ENCODE data around the gene DCAF5. TPM values are rescaled to one million over a fixed set of nuclear protein-coding genes. Genes with fewer than 3 reads are reported as not detected.

Gene DCAF5
- total and polyA plus RNA-seq, 2 of the 13 experiments (the other 11 are each of a cell fraction or from before 2014, with no cell fraction given), result 13.4 to 31.6 TPM

- TF ChIP-seq ZNF546 (CRISPR knock-in tag; conservative IDR thresholded peaks at IDR 0.05) (no peak), ZFX (CRISPR knock-in tag; IDR thresholded peaks at IDR 0.05; ENCODE audit: low read depth) (peak; percentile 67; the same call in 1 of the 2 replicates), ELF1 (CRISPR knock-in tag; IDR thresholded peaks at IDR 0.05) (peak; percentile 51; the same call in 1 of the 2 replicates), ZNF574 (CRISPR knock-in tag; IDR thresholded peaks at IDR 0.05) (0 out of 2 replicates have a peak, but pooled peaks have one; percentile 26), TBX2 (CRISPR knock-in tag; IDR thresholded peaks at IDR 0.05; ENCODE audit: borderline replicate concordance) (peak; percentile 71; the same call in 1 of the 2 replicates), ZBTB8A (CRISPR knock-in tag; IDR thresholded peaks at IDR 0.05; ENCODE audit: borderline replicate concordance, low read depth) (no peak), MZF1 (CRISPR knock-in tag; IDR thresholded peaks at IDR 0.05; ENCODE audit: borderline replicate concordance) (no peak), ZNF660 (CRISPR knock-in tag; IDR thresholded peaks at IDR 0.05; ENCODE audit: borderline replicate concordance, low read depth) (no peak), MEIS2 (CRISPR knock-in tag; IDR thresholded peaks at IDR 0.05) (peak; percentile 66; the same call in 1 of the 2 replicates), DRAP1 (CRISPR knock-in tag; IDR thresholded peaks at IDR 0.05) (no peak), ELF3 (CRISPR knock-in tag; IDR thresholded peaks at IDR 0.05) (peak; percentile 91), NR2C2 (CRISPR knock-in tag; IDR thresholded peaks at IDR 0.05; ENCODE audit: borderline replicate concordance) (no peak), ETS1 (CRISPR knock-in tag; IDR thresholded peaks at IDR 0.05) (no peak), IKZF1 (IDR thresholded peaks at IDR 0.05) (no peak), MNT (IDR thresholded peaks at IDR 0.05) (peak; percentile 35; the same call in 1 of the 2 replicates), TEAD3 (CRISPR knock-in tag; optimal IDR thresholded peaks at IDR 0.05; ENCODE audit: borderline replicate concordance) (peak; percentile 81), SIN3A (IDR thresholded peaks at IDR 0.05; ENCODE audit: borderline replicate concordance, low read depth, low read length) (no peak), SKI (IDR thresholded peaks at IDR 0.05; ENCODE audit: partially characterized antibody) (no peak), MIXL1 (CRISPR knock-in tag; IDR thresholded peaks at IDR 0.05) (peak; percentile 41; the same call in 1 of the 2 replicates), E2F5 (CRISPR knock-in tag; conservative IDR thresholded peaks at IDR 0.05) (no peak), CERS6 (CRISPR knock-in tag; IDR thresholded peaks at IDR 0.05) (no peak)
Observed at GRCh38 chr14:69093631-69094421, 59.1 kb downstream of the DCAF5 start (continued).

Data from HepG2 (cell line).